Femur (tissue), 1 donor: ENCODE measurements around the gene PTPRF.
"Not testable (repeated sequence)": the region's sequence is repeated elsewhere in the genome, so short reads cannot be mapped to it uniquely, and the experiment has no call there.

Experiments
- DNase-seq: peaks from one replicate; pipeline ENCODE4 v3.0.0-alpha.2; 2017

Gene PTPRF

DNA sequence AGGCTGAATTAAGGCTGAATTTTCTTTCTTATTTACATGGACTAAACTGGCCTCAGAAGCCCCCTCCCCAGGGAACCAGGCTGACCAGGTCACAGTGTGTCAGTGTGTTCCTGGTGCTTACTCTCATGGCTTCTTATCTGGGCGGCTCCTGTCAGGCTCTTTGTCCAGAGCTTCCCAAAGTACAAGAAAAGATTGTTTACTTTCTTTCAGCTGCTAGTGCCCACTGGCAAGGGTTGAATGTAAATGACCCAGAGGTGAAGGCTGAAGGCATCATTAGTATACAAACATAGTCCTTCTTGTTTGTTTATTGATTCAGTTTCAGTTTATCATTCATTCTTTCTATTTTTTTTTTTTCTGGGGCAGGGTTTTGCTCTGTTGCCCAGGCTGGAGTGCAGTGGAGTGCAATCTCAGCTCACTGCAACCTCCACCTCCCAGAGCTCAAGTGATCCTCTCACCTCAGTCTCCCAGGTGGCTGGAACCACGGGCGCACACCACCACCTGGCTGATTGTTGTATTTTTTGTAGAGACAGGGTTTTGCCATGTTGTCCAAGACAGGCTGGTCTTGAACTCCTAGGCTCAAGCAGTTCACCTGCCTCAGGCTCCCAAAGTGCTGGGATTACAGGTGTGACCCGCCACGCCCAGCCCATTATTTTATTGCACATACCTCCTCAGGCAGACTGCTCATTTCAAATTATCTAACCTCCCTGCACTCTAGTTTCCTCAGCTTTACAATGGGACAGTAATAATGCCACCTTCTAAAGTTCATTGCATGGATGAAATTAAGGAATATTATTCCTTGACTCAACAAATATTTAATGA is 109.5 kb downstream of the PTPRF start:
- no peak for DNase-seq

DNA sequence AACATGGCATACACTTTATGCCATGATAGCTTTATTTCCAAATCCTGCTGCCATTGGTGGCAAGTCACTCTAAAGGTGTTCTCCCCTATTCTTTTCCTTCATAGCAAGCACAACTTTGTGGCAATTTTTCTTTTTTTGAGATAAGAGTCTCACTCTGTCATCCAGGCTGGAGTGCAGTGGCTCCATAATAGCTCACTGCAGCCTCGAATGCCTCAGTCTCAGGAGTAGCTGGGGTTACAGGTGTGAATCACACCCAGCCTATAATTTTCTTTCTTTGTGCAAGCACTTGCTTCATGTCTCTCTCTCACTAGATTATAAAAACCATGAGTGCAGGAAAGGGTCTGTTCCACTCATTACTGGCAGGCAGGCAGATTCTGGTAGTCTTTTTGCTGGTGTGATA is 113.9 kb downstream of the PTPRF start:
- DNase-seq, result no peak

GRCh38 chr1:43645461-43645860 is 114.8 kb downstream of the PTPRF start:
- DNase-seq, result no peak

DNA sequence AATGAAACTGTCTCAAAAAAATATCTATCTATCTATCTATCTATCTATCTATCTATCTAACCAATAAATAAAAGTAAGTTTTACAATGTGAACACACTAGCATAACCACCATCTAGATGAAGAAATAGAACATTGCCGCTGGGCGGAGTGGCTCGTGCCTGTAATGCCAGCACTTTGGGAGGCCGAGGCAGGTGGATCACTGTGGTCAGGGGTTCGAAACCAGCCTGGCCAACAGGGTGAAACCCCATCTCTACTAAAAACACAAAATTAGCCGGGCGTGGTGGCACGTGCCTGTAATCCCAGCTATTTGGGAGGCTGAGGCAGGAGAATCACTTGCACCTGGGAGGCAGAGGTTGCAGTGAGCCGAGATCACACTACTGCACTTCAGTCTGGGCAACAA is 116.6 kb downstream of the PTPRF start:
- not testable (repeated sequence) for DNase-seq

- DNase-seq, result no peak
These were observed 117.7 kb downstream of the PTPRF start for GRCh38 chr1:43648221-43648847.

- DNase-seq, result no peak
These were observed 118.3 kb downstream of the PTPRF start for GRCh38 chr1:43648876-43649477.

DNA sequence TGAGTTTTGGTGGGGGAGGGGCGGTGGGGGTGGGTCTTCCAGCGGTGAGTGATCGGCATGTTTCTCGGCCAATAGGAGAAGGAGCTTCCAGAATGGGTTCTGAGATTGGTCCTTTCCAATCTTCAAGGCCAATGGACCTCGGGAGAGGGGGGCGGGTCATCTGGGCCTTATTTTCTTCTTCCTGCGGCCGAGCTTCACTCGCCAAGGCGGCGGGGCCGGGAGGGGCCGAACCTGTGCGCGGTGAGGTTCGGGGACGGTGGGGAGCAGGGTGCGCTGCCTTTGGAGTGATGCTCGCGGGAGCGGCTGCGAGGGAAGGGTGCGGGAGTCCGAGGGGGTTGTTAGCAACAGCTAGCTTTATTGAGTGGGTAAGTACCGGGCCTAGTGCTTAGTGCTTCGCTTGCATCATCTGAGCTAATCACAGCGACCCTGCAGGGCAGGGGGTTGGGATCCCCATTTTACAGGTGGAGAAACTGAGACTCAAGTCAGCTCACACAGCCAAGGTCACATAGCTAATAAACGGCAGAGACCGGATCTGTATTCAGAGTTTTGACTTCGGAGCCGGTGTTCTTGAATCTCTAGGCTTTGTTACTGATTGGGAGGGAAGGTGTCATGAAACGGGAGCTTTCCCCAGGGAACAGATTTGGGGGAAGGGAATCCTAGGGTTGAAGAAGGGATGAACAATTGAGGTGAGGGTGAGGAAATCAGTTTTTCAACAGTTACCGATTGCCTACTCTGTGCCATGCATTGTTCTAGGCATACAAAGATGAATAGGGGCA is 119.8 kb downstream of the PTPRF start:
- peak; percentile 97 for DNase-seq

- DNase-seq, result no peak
These were observed 120.5 kb downstream of the PTPRF start for GRCh38 chr1:43651188-43651587.

- DNase-seq, result no peak
These were observed 121.2 kb downstream of the PTPRF start for GRCh38 chr1:43651902-43652301.

DNA sequence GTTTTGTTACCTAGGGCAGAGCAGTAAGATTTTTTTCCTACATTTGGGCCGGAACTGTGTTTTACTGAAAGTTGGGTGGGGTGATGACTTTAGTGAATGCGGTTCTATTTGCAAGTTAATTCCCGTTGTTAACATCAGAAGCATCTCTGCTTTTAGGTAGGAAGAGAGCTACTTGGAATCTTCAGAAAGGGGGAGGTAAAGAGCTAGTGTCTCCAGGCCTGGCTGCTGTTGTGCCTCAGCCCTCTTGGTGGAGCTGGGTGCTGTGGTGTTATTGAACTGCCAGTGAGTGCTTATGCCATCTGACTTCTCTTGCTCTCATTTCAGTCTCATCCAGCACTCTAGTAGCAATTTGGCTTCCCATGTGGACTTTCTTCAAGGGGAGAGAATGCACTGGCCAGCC is 122.7 kb downstream of the PTPRF start:
- DNase-seq, result no peak

DNA sequence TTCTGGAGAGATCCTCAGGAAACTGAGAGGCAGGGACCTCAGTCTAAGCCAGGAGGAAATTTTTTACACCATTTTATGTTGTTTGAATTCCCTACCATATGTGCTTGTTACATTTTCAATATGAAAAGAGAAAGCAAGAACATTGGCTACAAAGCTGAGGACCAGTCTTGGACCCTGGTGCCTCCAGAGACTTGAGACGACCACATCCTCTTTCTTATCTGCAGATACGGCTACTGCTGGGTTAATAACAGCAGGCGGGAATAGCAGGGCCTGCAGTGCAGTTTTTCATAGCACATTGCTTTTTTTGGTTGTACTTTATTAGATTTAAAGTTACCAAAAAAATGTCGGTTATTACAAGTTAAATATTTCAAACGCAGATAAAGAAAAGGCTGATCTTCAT is 123.2 kb downstream of the PTPRF start:
- DNase-seq, result no peak

- no peak for DNase-seq
These were observed 125.3 kb downstream of the PTPRF start for GRCh38 chr1:43655953-43656352.

- no peak for DNase-seq
These were observed 128.8 kb downstream of the PTPRF start for GRCh38 chr1:43659212-43660166.

- DNase-seq, result no peak
These were observed 129.7 kb downstream of the PTPRF start for GRCh38 chr1:43660355-43660754.

- no peak for DNase-seq
These were observed 133.7 kb downstream of the PTPRF start for GRCh38 chr1:43664369-43664768.

- DNase-seq, result no peak
These were observed 135.9 kb downstream of the PTPRF start for GRCh38 chr1:43666608-43667007.

GRCh38 chr1:43668956-43669355 is 138.3 kb downstream of the PTPRF start:
- no peak for DNase-seq

DNA sequence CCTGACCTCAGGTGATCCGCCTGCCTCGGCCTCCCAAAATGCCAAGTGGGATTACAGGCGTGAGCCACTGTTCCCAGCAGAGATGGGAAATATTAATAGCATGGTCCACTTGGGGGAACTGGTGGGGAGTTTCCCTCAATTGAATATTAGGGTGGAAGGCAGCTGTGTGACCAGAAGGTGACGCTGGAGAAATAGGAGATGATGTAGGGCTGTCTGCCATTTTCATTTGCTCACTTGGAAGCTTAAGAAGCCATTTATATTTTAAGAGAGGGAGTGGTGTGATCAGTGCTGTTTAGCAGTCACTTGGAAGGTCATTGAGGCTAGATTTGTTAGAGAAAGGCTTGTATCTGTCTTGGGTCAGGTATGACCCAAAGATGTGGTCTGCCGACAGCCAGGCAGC is 139.2 kb downstream of the PTPRF start:
- no peak for DNase-seq

- no peak for DNase-seq
These were observed 140.5 kb downstream of the PTPRF start for GRCh38 chr1:43671193-43671592.

DNA sequence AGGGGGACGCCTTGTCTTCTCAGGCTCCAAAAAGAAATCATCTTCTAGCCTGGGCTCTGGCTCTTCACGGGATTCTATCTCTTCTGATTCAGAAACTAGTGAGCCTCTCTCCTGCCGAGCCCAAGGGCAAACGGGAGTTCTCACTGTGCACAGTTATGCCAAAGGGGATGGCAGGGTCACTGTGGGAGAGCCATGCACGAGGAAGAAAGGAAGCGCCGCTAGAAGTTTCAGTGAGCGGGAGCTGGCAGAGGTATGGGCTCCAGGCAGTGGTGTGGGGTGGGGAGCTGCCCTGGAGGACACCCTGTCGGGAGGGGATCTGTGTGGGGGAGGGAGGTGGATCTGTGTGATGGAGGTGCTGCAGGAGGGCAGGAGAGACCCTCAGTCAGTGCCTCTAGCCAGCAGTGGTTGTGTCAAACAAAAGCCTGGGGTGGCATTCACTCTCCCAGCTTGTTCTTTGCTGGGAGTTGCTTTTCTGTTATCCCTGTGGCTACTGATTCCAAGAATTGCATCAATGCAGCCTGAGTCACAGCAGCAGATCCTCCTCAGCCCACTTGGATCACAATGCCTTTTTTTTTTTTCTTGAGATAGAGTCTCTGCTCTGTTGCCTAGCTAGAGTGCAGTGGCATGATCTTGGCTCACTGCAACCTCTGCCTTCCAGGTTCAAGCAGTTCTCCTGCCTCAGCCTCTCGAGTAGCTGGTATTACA is 141.1 kb downstream of the PTPRF start:
- no peak for DNase-seq

DNA sequence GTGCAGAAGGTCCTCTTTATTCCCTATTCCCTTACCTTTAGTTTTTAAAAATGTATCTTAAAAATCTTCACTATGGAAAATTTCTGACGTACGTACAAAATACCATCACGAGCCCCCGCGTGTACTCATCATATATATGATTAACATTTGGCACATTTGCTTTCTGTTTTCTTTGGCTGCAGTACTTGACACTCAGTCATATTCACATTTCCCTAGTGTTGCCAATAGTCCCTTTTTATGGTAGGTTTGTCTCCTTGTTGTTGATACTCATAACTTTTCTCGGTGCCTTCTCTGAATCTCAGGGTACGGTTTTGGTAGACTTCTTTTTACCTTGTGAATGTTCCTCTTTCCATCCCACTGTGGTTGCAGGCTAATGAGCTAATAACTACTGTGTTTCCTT is 142.6 kb downstream of the PTPRF start:
- DNase-seq, result no peak
